Gastroesophageal sphincter (tissue), 4 donors: Measurements from ENCODE around the gene E4F1. TPM values are rescaled to one million over a fixed set of nuclear protein-coding genes. Genes with fewer than 3 reads are reported as not detected.
"Not testable (repeated sequence)": the region's sequence is repeated elsewhere in the genome, so short reads cannot be mapped to it uniquely, and the experiment has no call there.

Source experiments
- ATAC-seq: fragments of 150-250 bp; one replicate; pipeline ENCODE4 v1.9.1; 2016; ENCODE audit warnings: mild to moderate bottlenecking, moderate library complexity
- H3K27ac ChIP-seq, 4 donors: fragments of 200-600 bp; sonication (generic) in 3 of 4; 1 replicate in 3 of 4; 2 replicates in 1 of 4; pipeline ENCODE4 v1.5.1; 2016 to 2019
- H3K27me3 ChIP-seq: fragments of 200-600 bp; sonication (generic); one replicate; pipeline ENCODE4 v1.5.1; 2019
- H3K36me3 ChIP-seq, 2 donors: fragments of 200-600 bp; sonication (generic); one replicate each; pipeline ENCODE4 v1.5.1; 2019; ENCODE audit warnings: control low read depth in 1 of 2
- H3K4me1 ChIP-seq, 3 donors: fragments of 200-600 bp; sonication (generic); 1 replicate in 2 of 3; 2 replicates in 1 of 3; pipeline ENCODE4 v1.5.1; 2016 to 2019; ENCODE audit warnings: control low read depth in 2 of 3
- H3K4me3 ChIP-seq, 2 donors: fragments of 200-600 bp; sonication (generic); one replicate each; pipeline ENCODE4 v1.5.1; 2019; ENCODE audit warnings: mild to moderate bottlenecking in 1 of 2, moderate library complexity in 1 of 2
- H3K9me3 ChIP-seq, 3 donors: fragments of 200-600 bp; sonication (generic); one replicate each; pipeline ENCODE4 v1.5.1; 2017 to 2019; ENCODE audit warnings: control low read depth in 2 of 3
- CTCF ChIP-seq, 4 experiments: fragments of 200-600 bp in 2 of 4; fragments of 450-650 bp in 2 of 4; sonication (generic) in 1 of 4; IDR thresholded peaks; one replicate each; pipeline ENCODE4 v1.5.1; 2017 to 2019; ENCODE audit warnings: antibody characterized with exemption in 4 of 4, mild to moderate bottlenecking in 2 of 4, moderate library complexity in 2 of 4
- EP300 ChIP-seq: sonication (generic); formaldehyde crosslinking; IDR thresholded peaks from one replicate; pipeline ENCODE4 v1.6.1; 2017; ENCODE audit warnings: antibody characterized with exemption, mild to moderate bottlenecking
- POLR2A ChIP-seq, 2 donors: fragments of 450-650 bp; IDR thresholded peaks; one replicate each; pipeline ENCODE4 v1.6.1; 2017; ENCODE audit warnings: antibody characterized with exemption in 2 of 2, mild to moderate bottlenecking in 2 of 2, moderate library complexity in 1 of 2
- POLR2AphosphoS5 ChIP-seq: sonication (generic); formaldehyde crosslinking; IDR thresholded peaks from one replicate; pipeline ENCODE4 v1.6.1; 2017; ENCODE audit warnings: antibody characterized with exemption
- WGBS, 2 donors: methylation state at CpG; one replicate each; pipeline ENCODE4 v1.1.5; 2018; ENCODE audit warnings: low coverage in 1 of 2; 5-methylcytosine and 5-hydroxymethylcytosine counted together
- total RNA-seq, 4 donors: library from RNA; depleted of rRNA; stranded (reverse); fragments of >200 nt; gene quantifications; one replicate each; pipeline ENCODE4 v1.1.0, GENCODE V29; 2016

E4F1 gene
- total RNA-seq, 4 donors from 2014 or later: 23.1 to 35.2 (median 28.8) TPM

GRCh38 chr16:2260250-2260649 lies 36.9 kb downstream of the E4F1 start:
- no peaks in the 10 kb centered on the region for H3K27me3 ChIP-seq
- no peaks in the 10 kb centered on the region for H3K9me3 ChIP-seq
- H3K4me3 ChIP-seq: no peak overlapping the region
- WGBS, 2 donors: 95 to 97% methylated on average over 7 to 8 of the region's 8 CpGs
- no peak for ATAC-seq
- peaks cover 0 to 16% (median 4%) of the 10 kb centered on the region in 3 donors for H3K4me1 ChIP-seq
- TF ChIP-seq POLR2A (IDR thresholded peaks at IDR 0.05): no peak
- TF ChIP-seq POLR2AphosphoS5: no peak
- TF ChIP-seq CTCF (IDR thresholded peaks at IDR 0.05): no peak
- no peak for TF ChIP-seq EP300
- H3K36me3 ChIP-seq: peaks cover 0 to 100% of the 10 kb centered on the region in 2 donors
- H3K27ac ChIP-seq: no peak overlapping the region

- 67% methylated on average over 1 to 5 of the region's 14 CpGs for WGBS, 2 donors
- not testable (repeated sequence) for H3K27ac ChIP-seq, H3K9me3 ChIP-seq, H3K4me3 ChIP-seq, ATAC-seq, H3K27me3 ChIP-seq
- Histone ChIP-seq H3K36me3 (peaks cover 0 to 74% of the 10 kb centered on the region in 2 donors), H3K4me1 (peaks cover 0 to 36% (median 12%) of the 10 kb centered on the region in 3 donors)
Observed at GRCh38 chr16:2263026-2263425, 39.6 kb downstream of the E4F1 start.

GRCh38 chr16:2266887-2267286 lies 43.5 kb downstream of the E4F1 start:
- H3K4me3 ChIP-seq: peak overlapping the region; percentile 71 to 83
- not testable (repeated sequence) for H3K9me3 ChIP-seq, H3K27me3 ChIP-seq, ATAC-seq
- peak overlapping the region in 3 of 4 donors; percentile 94 to 96 (median 96) for H3K27ac ChIP-seq
- H3K36me3 ChIP-seq: peaks cover 0 to 35% of the 10 kb centered on the region in 2 donors
- WGBS, 2 donors: 0 to 13% methylated on average over 1 to 6 of the region's 12 CpGs
- peaks cover 0 to 70% (median 21%) of the 10 kb centered on the region in 3 donors for H3K4me1 ChIP-seq

- H3K27me3 ChIP-seq, H3K9me3 ChIP-seq: not testable (repeated sequence)
- peak overlapping the region; percentile 68 to 96 (median 95) for H3K27ac ChIP-seq
- H3K4me1 ChIP-seq: peaks cover 0 to 70% (median 21%) of the 10 kb centered on the region in 3 donors
- peak; percentile 85 for ATAC-seq
- peak overlapping the region; percentile 71 to 83 for H3K4me3 ChIP-seq
- 0% methylated on average over 6 of the region's 54 CpGs; no CpG with 5 or more reads in 1 of the 2 donors for WGBS, 2 donors
- H3K36me3 ChIP-seq: peaks cover 0 to 29% of the 10 kb centered on the region in 2 donors
- peak in 1 of 4 experiments; percentile 13 for TF ChIP-seq CTCF (IDR thresholded peaks at IDR 0.05)
Observed at GRCh38 chr16:2267505-2267912, 44.1 kb downstream of the E4F1 start.

- peak within 1 kb of the TSS; percentile 68 to 96 (median 95) for H3K27ac ChIP-seq
- H3K9me3 ChIP-seq: no peaks in the 10 kb centered on the region
- peaks cover 0 to 23% of the 10 kb centered on the region in 2 donors for H3K36me3 ChIP-seq
- peaks cover 0 to 70% (median 21%) of the 10 kb centered on the region in 3 donors for H3K4me1 ChIP-seq
- H3K27me3 ChIP-seq: no peaks in the 10 kb centered on the region
- TF ChIP-seq EP300 (no peak), CTCF (IDR thresholded peaks at IDR 0.05) (no peak), POLR2A (IDR thresholded peaks at IDR 0.05) (peak; percentile 97), POLR2AphosphoS5 (peak; percentile 100)
- WGBS, 2 donors: no CpG with 5 or more reads among the region's 88 CpGs
- H3K4me3 ChIP-seq: peak within 1 kb of the TSS; percentile 71 to 83
- ATAC-seq: peak; percentile 96
Observed at GRCh38 chr16:2267913-2268666, 44.7 kb downstream of the E4F1 start, which contains the start of gene RNPS1. RNPS1 (minus strand) TSS chr16:2268126; CDS start chr16:2264643, 3,483 bp downstream.

- peaks cover 0 to 56% (median 18%) of the 10 kb centered on the region in 3 donors for H3K4me1 ChIP-seq
- WGBS, 2 donors: 60 to 86% methylated on average over 2 to 6 of the region's 9 CpGs
- H3K27ac ChIP-seq: peak overlapping the region in 2 of 4 donors; percentile 94 to 96
- no peak for ATAC-seq
- no peaks in the 10 kb centered on the region for H3K9me3 ChIP-seq
- H3K27me3 ChIP-seq: no peaks in the 10 kb centered on the region
- no peak overlapping the region for H3K4me3 ChIP-seq
- TF ChIP-seq POLR2A (IDR thresholded peaks at IDR 0.05): no peak
- TF ChIP-seq CTCF (IDR thresholded peaks at IDR 0.05): no peak
- TF ChIP-seq POLR2AphosphoS5: no peak
- TF ChIP-seq EP300: no peak
- H3K36me3 ChIP-seq: peaks cover 0 to 4% of the 10 kb centered on the region in 2 donors
Observed at GRCh38 chr16:2270070-2270462, 46.7 kb downstream of the E4F1 start.
